MCF 10A (cell line): ENCODE results near the gene LMX1B. TPM values are rescaled to one million over a fixed set of nuclear protein-coding genes. Genes with fewer than 3 reads are reported as not detected.

ENCODE experiments used
- BruUV-seq: library from RNA; stranded (reverse); fragments of 400-500 nt; replicated peaks from 2 replicates; lab custom pipeline; 2021; lab: Mats Ljungman, UMichigan
- CTCF ChIA-PET: fragments of 300-600 bp; sonication (Branson Sonifier 250); formaldehyde crosslinking; extraction: SDS; loops from one replicate; lab custom pipeline; 2021; ENCODE audit warnings: antibody characterized with exemption, inconsistent platforms; lab: Yijun Ruan, JAX
- POLR2A ChIA-PET: fragments of 300-600, 350-650 bp; sonication (Branson Sonifier 250); formaldehyde crosslinking; extraction: SDS; loops from one replicate; lab custom pipeline; 2020; ENCODE audit warnings: antibody characterized with exemption, inconsistent platforms; lab: Yijun Ruan, JAX
- DNase-seq: peaks from one replicate; pipeline ENCODE4 v3.0.0-alpha.2; 2018; ENCODE audit not compliant: unreplicated experiment
- H3K27ac Mint-ChIP-seq: one replicate; pipeline ENCODE4 v1.8.0; 2022; ENCODE audit warnings: mild to moderate bottlenecking, low read depth, mixed read lengths; ENCODE audit not compliant: unreplicated experiment
- H3K27me3 Mint-ChIP-seq: one replicate; pipeline ENCODE4 v1.8.0; 2022; ENCODE audit warnings: mixed read lengths; ENCODE audit not compliant: insufficient read depth, unreplicated experiment
- H3K36me3 Mint-ChIP-seq: one replicate; pipeline ENCODE4 v1.8.0; 2022; ENCODE audit warnings: mild to moderate bottlenecking, moderate library complexity, mixed read lengths; ENCODE audit not compliant: insufficient read depth, unreplicated experiment
- H3K4me1 Mint-ChIP-seq: one replicate; pipeline ENCODE4 v1.8.0; 2022; ENCODE audit warnings: mixed read lengths; ENCODE audit not compliant: insufficient read depth, unreplicated experiment
- H3K4me3 Mint-ChIP-seq: one replicate; pipeline ENCODE4 v1.8.0; 2022; ENCODE audit warnings: mild to moderate bottlenecking, moderate library complexity, mixed read lengths; ENCODE audit not compliant: unreplicated experiment
- H3K9me3 Mint-ChIP-seq: one replicate; pipeline ENCODE4 v1.8.0; 2022; ENCODE audit warnings: mixed read lengths; ENCODE audit not compliant: unreplicated experiment
- intact Hi-C: fragments of 100-400 bp; cut with micrococcal nuclease; formaldehyde crosslinking; loops from 2 replicates; pipeline ENCODE4 v1.14.1; 2022
- total RNA-seq: library from RNA; stranded (reverse); gene quantifications from 2 replicates; pipeline ENCODE4 v1.2.3, GENCODE V29; 2022
- TF ChIP-seq, protein P1 (sequence below): fragments of 200-600 bp; IDR thresholded peaks from one replicate; pipeline ENCODE4 v1.8.0; 2022; ENCODE audit warnings: antibody characterized with exemption, mild to moderate bottlenecking; ENCODE audit not compliant: unreplicated experiment

The LMX1B gene
- total RNA-seq, 1 experiment from 2014 or later = 3.4 TPM

DNA sequence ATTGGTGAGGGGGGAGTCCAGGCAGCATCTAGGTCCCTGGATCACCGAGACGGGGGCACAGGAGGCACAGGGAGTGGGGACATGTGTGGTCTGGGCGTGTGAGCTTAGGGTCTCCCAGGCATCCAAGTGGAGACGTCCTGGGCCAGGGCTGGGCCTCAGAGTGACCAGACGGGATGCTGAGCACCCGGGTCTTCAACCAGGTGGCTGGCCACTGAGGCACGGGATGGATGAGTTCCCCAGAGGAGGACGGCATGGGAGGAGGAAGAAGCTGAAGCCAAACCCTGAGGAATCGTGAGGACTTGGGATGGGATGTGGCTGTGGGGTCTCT is 88.0 kb downstream of the LMX1B start:
- Mint-ChIP-seq H3K4me1 (peaks cover 12% of the 10 kb centered on the region), H3K36me3 (no peaks in the 10 kb centered on the region), H3K27me3 (no peaks in the 10 kb centered on the region), H3K4me3 (no peak overlapping the region), H3K9me3 (no peaks in the 10 kb centered on the region), H3K27ac (no peak overlapping the region)
- intact Hi-C loops = no loop called here
- BruUV-seq = no TSS peak
- POLR2A ChIA-PET = no interaction called here
- DNase-seq = no peak
- TF ChIP-seq, protein P1, sequence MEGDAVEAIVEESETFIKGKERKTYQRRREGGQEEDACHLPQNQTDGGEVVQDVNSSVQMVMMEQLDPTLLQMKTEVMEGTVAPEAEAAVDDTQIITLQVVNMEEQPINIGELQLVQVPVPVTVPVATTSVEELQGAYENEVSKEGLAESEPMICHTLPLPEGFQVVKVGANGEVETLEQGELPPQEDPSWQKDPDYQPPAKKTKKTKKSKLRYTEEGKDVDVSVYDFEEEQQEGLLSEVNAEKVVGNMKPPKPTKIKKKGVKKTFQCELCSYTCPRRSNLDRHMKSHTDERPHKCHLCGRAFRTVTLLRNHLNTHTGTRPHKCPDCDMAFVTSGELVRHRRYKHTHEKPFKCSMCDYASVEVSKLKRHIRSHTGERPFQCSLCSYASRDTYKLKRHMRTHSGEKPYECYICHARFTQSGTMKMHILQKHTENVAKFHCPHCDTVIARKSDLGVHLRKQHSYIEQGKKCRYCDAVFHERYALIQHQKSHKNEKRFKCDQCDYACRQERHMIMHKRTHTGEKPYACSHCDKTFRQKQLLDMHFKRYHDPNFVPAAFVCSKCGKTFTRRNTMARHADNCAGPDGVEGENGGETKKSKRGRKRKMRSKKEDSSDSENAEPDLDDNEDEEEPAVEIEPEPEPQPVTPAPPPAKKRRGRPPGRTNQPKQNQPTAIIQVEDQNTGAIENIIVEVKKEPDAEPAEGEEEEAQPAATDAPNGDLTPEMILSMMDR = no peak
- CTCF ChIA-PET = interaction anchor here (0.6 to 8.2 kb wide), 7 partner anchors 12 to 792 kb away, joined by 3 to 358 read pairs (median 4); no protein-coding TSS in a partner anchor

DNA sequence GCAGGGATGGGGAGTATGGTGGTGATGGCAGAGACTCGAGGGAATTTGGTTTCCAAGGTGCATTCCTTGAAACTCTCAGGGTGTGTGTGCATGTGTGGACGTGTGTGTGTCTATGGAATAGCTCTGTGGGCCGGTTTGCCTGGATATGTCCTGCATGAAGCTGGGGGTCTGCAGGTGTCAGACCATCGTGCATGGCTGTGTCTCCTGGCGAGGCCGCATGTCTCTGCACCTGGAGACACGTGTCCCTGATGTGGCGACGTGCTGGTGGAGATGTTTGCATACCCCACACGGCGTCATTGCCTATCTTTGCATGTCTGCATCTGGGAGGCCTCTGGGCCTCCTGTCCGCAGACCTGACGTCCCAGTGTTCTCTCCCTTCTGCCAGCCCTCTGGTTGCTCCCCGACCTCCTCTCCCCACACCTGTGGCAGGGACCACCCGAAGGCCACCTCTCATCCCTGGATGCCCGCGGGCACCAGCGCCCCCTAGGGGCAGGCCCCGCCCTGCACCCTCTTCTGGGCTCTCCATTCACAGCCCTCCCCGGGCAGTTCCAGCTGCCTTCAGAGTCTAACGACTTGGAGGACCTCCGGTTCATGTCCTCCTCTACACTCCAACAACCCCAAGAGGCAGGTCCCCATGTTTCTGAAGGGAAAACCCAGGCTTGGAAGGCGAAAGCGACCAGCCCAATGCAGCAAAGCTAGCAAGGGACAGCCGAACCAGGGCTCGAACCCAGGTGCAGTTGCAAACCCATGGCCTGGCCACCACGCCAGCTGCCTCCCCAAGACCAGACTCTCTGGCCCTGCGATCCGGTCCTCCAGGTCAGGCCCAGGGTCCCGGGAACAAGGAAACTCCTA is 88.6 kb downstream of the LMX1B start:
- POLR2A ChIA-PET = interaction anchor here (6.9 kb wide), 1 partner anchor 79 kb away, joined by 85 read pairs; no protein-coding TSS in a partner anchor
- intact Hi-C loops = no loop called here
- CTCF ChIA-PET = interaction anchor here (0.6 to 8.2 kb wide), 18 partner anchors 8 to 1155 kb away, joined by 3 to 358 read pairs (median 4); partner anchors contain the start of gene ZBTB43
- Mint-ChIP-seq H3K4me3 (no peak overlapping the region), H3K9me3 (no peaks in the 10 kb centered on the region), H3K36me3 (no peaks in the 10 kb centered on the region), H3K27ac (no peak overlapping the region), H3K4me1 (peaks cover 12% of the 10 kb centered on the region), H3K27me3 (no peaks in the 10 kb centered on the region)
- peak; percentile 23 for DNase-seq
- TF ChIP-seq, protein P1 = peak; percentile 78
- BruUV-seq = no TSS peak

DNA sequence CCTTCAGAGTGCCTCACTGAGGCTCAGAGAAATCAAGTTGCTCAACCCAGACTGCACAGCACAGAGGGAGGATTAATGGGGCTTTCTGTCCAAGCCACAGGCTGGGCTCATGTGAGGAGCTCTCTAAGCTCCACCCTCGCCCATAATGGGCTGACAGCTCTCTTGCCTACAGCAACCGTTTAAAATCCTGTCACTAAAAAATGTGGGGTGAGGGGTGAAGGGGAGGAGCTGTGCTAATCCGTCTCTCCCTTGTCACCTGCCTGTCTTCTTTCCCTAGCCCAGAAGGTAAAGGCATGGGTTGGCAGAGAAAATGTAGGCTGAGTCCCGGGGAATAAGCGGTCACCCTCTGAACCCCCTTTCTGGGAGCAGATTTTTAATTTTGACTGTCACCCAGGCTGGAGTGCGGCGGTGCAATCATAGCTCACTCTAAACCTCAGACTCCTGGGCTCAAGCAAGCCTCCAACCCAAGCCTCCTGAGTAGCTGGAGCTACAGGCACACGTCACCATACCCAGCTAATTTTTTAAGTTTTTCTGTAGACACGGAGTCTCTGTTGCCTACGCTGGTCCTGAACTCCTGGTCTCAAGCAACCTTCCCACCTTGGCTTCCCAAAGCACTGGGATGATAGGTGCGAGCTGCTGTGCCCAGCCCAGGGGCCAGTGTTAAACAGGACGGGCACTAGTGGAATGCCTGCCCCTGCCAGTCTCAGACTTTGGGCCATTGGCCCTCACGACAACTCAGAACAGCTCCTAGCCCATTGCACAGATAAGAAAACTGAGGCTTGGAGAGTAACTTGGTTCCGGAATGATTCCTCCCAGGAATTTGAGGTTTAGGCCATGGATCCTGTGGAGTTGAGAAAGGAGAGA is 89.5 kb downstream of the LMX1B start:
- no peaks in the 10 kb centered on the region for H3K36me3 Mint-ChIP-seq
- DNase-seq = no peak
- no peaks in the 10 kb centered on the region for H3K27me3 Mint-ChIP-seq
- no peaks in the 10 kb centered on the region for H3K9me3 Mint-ChIP-seq
- H3K4me1 Mint-ChIP-seq = peaks cover 12% of the 10 kb centered on the region
- H3K27ac Mint-ChIP-seq = no peak overlapping the region
- CTCF ChIA-PET = interaction anchor here (0.6 to 8.2 kb wide), 20 partner anchors 9 to 1155 kb away, joined by 3 to 358 read pairs (median 4); partner anchors contain the start of gene ZBTB43
- BruUV-seq = no TSS peak
- intact Hi-C loops = no loop called here
- no peak overlapping the region for H3K4me3 Mint-ChIP-seq
- TF ChIP-seq, protein P1 = no peak
- POLR2A ChIA-PET = interaction anchor here (1.0 to 6.9 kb wide), 3 partner anchors 78 to 101 kb away, joined by 3 to 85 read pairs (median 14); partner anchors contain the start of genes LMX1B and ZBTB43

DNA sequence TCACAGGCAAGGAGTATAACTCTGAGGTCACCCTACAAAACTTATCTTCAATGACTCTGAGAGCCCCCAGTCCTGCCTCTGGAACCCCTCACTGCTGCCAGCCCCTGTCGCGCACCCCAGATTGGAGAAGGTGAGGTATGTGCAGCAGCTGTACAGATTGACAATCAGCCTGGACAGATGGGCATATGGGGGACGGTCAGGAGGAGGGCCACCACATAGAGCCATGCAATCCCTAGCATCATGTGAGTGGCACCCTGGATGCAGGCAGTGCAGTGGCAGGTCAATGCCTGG is 90.1 kb downstream of the LMX1B start:
- no peak for DNase-seq
- TF ChIP-seq, protein P1 = no peak
- intact Hi-C loops = no loop called here
- no peaks in the 10 kb centered on the region for H3K36me3 Mint-ChIP-seq
- no peaks in the 10 kb centered on the region for H3K9me3 Mint-ChIP-seq
- POLR2A ChIA-PET = interaction anchor here (1.0 to 6.9 kb wide), 3 partner anchors 77 to 101 kb away, joined by 3 to 85 read pairs (median 14); partner anchors contain the start of genes LMX1B and ZBTB43
- H3K4me1 Mint-ChIP-seq = peaks cover 12% of the 10 kb centered on the region
- CTCF ChIA-PET = interaction anchor here (0.6 to 8.2 kb wide), 10 partner anchors 10 to 205 kb away, joined by 3 to 358 read pairs (median 4); partner anchors contain the start of gene LMX1B
- no peaks in the 10 kb centered on the region for H3K27me3 Mint-ChIP-seq
- H3K27ac Mint-ChIP-seq = no peak overlapping the region
- BruUV-seq = no TSS peak
- no peak overlapping the region for H3K4me3 Mint-ChIP-seq
